Raji (cell line): Measurements from ENCODE around the gene FBXO36.

Source experiments
- POLR2A ChIP-seq: IDR thresholded peaks from 2 replicates; pipeline ENCODE4 v1.6.1; 2011; ENCODE audit warnings: low read depth, low read length, control low read depth; ENCODE audit not compliant: insufficient read depth

Gene FBXO36

DNA sequence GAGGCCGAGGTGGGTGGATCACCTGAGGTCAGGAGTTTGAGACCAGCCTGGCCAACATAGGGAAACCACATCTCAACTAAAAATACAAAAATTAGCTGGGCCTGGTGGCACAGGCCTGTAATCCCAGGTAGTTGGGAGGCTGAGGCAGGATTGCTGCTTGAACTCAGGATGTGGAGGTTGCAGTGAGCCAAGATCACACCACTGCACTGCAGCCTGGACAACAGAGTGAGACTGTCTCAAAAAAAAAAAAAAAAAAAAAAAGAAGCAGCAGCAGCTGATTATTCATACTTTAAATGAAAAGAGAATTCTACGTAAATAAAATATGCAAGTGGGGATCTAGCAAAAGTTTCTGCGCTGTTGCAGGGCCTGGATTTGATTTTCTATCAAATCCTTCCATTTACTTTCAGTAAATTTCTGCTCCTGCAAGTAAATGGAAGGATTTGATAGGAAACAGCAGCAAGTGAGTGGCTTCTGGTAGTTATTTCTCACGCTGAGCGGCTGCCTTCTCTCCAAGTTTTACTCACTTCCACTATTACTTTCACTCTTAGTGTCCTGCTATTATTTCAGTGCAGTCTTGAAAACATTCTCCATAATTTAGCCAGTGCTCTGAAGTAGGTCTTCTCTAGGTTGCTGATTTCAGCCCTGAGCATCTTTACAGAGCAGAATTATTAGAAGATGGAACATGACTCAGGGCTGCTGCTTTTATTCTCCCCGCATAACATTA lies 78.0 kb downstream of the FBXO36 start:
- no peak for TF ChIP-seq POLR2A

DNA sequence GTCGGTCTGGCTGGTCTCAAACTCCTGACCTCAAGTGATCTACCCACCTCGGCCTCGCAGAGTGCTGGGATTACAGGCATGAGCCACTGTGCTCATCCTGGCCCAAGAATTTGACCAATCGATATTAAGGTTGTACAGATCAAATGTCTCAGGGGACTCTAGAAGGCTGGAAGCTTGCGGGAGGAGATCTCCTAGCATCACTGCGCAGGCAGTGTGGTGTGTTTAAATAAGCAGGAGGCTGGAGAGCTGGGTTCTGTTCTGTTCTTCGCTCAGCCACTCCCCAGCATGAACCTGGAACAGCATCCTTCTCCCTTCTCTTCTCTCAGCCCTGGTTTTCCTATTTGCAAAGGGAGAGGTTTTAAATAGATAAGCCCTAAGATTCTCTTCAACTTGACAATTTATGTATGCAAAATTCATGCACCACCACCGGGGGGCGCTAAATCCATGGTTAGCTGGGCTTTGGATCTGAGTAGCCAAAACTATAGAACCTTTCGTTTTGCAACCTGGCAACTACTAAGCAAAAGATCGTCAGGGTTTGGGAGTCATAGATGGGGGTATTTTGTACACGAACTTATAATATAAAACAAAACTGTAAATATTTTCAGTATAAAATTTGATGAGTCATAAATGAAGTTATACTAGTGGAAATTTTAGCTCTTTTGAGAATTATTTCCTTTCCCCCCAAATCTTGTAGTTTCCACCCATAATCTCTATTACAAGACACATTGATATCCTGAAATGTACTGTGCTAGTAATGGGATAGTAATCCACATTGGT lies 85.8 kb downstream of the FBXO36 start:
- no peak for TF ChIP-seq POLR2A

DNA sequence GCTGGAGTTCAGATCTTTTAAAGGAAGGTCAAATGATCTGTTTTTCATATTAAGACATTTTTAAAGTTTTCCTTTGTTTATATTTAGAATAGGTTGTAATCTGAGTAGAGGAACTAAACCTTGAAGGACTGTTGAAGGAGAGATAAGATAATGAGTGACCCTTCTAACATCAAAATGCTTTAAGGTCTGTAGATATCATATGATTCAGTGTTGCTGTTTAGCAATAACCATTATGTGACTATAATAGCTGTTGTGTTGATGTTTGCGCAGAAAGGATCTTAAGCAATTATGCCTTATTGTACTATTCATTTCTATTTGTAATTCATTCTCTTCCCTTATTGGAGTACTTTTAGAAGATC lies 86.4 kb downstream of the FBXO36 start:
- no peak for TF ChIP-seq POLR2A

- TF ChIP-seq POLR2A, result no peak
Measured at GRCh38 chr2:230010501-230010900, 88.2 kb downstream of the FBXO36 start.

GRCh38 chr2:230011617-230012016 lies 89.3 kb downstream of the FBXO36 start:
- TF ChIP-seq POLR2A, result no peak

GRCh38 chr2:230012267-230012884 lies 90.1 kb downstream of the FBXO36 start:
- no peak for TF ChIP-seq POLR2A

DNA sequence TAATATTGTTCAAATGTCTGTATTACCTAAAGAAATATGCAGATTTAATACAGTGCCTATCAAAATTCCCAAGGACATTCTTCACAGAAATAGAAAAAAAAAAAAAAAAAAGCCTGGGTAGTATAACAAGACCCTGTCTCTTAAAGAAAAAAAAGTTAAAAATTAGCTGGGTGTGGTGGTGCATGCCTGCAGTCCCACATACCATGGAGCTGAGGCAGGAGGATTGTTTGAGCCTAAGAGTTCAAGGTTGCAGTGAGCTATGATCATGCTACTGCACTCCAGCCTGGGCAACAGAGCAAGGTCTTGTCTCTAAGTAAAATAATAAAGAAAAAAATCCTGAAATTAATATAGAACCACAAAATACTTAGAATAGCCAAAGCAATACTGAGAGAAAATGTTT lies 94.5 kb downstream of the FBXO36 start:
- no peak for TF ChIP-seq POLR2A

DNA sequence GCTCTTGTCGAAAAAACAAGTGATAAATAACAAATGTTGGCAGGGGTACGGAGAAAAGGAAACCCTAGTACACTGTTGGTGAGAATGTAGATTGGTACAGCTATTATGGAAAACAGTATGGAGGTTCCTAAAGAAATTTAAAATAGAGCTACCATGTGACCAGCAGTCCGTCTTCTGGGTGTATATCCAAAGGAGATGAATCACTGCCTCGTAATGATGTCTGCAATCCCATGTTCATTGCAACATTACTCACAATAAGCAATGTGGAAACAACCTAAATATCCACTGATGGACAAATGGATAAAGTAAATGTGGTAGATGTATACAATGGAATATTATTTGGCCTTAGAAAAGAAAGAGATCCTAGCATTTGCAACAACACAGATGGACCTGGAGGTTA lies 95.8 kb downstream of the FBXO36 start:
- TF ChIP-seq POLR2A, result no peak

DNA sequence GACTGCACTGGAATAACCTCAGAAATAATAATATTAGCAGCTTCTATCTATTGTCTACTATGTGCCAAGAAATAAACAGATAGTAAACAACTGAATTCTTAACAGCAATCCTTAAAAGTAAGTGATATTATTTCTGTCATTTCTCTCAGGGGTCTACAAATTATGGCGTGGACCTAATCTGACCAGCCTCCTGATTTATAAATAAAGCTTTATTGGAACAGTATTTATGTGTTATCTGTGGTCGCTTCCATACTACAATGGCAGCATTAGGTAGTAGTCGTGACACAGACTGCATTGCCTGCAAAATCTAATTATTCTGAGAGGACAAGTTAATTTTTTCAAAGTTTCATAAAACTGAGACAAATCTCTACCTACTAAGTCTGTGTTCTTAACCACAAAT lies 97.4 kb downstream of the FBXO36 start:
- no peak for TF ChIP-seq POLR2A

DNA sequence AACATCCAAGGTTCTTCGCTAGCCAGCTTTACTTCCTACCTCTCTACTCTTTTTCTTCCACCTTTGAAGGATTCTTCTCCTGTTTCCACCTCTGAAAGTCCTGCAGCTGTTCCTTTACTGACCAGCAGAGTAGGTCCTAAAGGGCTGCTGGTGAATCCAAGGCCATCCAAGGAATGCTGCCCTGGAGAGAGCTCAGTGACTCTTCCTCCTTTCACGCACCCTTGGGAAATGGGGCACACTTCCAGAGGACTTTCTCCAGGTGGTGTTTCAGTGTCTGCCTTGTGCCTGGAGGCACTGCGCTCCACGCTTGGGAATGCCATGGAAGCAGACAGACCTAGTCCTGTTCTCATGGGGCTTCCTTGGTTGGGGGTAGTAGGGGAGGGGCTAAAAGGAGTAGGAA lies 101.0 kb downstream of the FBXO36 start:
- no peak for TF ChIP-seq POLR2A

DNA sequence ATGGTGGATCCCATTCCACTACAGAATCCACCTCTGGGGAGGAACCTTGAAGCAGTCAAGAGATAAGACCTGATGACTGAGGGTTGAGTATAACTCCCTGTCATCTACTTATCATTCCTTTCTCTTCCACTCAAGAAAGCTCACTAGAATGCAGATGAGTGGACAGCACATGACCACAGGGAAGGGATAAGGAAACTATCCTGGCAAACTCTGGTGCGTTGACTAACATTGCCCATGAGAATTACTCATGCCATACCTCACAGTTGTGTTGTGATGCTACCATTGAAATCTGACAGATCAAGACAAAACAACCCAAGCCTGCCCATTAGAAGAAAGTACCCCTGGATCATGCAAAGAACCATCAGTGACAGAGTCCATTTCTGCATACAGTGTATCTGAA lies 119.9 kb downstream of the FBXO36 start:
- TF ChIP-seq POLR2A, result no peak

- TF ChIP-seq POLR2A, result no peak
Measured at GRCh38 chr2:230043025-230043424, 120.7 kb downstream of the FBXO36 start.

DNA sequence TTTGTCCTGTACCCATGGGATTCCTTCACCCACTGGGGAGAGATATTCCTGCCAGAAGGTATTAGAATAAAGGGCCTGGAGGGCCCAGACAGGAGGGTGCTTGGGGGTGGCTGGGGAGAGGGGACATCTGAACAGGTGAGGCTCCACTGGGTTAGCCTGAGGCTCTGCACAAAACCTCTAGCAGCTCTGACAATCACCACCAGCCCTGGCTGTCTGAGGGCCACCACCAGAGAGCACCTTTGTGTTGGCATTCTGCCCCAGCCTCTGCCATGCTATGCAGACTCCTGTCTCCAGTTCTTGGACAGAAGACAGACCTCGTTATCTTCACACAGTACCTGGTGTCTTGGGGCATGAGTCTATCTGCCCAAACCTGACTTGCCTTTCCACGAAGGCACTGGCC lies 121.2 kb downstream of the FBXO36 start:
- no peak for TF ChIP-seq POLR2A

DNA sequence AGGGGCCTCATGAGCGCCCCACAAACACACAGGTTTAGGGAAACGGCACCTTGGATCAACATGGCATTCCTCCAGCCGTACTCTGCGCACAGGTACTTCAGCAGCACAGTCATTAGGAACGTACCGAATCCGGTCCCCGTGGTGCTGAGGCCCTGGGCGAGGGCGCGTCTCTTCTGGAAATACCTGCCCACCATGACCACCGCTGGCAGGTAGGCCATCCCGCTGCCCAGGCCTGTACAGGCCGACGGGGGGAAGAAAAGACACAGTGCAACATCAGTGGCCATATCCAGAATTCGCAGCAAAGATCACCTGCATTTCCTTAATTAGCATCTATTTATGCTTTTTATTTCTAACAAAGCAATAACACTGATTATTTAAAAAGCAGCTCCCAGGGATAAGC lies 124.2 kb downstream of the FBXO36 start:
- no peak for TF ChIP-seq POLR2A

DNA sequence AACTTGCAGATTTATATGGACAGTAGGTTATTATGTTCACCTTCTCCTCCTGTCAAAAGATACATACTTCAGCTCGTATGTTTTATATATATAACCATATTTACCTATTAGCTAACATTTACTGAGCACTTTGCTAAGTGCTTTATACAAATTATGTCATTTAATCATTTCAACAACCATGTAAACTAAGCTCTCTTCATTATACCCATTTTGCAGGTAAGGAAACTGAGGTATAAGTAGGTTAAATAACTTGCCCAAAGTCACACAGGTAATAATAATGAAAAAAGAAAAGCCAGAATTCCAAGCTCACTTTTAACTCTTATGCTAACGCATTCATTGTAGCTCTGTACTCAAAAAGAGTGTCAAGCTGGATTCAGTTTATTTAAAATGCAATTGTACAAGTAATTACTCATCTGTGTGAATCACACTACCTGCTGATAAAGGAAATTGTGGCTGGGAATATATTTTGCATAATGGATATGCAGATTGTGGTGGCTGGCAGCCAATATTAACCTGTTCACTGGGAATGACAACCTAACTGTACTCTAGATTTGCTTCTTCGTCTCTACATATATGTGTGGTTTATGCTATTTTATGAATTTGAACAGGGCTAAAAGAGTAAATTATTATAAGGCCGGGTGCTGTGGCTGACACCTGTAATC lies 125.8 kb downstream of the FBXO36 start:
- TF ChIP-seq POLR2A, result no peak

GRCh38 chr2:230050136-230050535 lies 127.8 kb downstream of the FBXO36 start:
- TF ChIP-seq POLR2A, result no peak
